Upper lobe of left lung (tissue), 6 donors: ENCODE data around the gene CTSE. TPM values are rescaled to one million over a fixed set of nuclear protein-coding genes. Genes with fewer than 3 reads are reported as not detected.
A peak's percentile ranks its signal among the peaks of the same experiment; 100 is the strongest.
"Not testable (repeated sequence)": the region's sequence is repeated elsewhere in the genome, so short reads cannot be mapped to it uniquely, and the experiment has no call there.

Experiments used
- ATAC-seq, 2 donors: fragments of 200-7000 bp; cut with Tn5 transposase; one replicate each; pipeline ENCODE4 v1.9.1; 2022; ENCODE audit warnings: mild to moderate bottlenecking in 2 of 2, moderate library complexity in 2 of 2; ENCODE audit not compliant: low FRiP score in 2 of 2
- DNase-seq, 2 donors: peaks; one replicate each; pipeline ENCODE4 v3.0.0-alpha.2; 2019 to 2020
- H3K27ac ChIP-seq, 4 donors: fragments of 200-600 bp; sonication (generic); one replicate each; pipeline ENCODE4 v1.5.1; 2016 to 2019
- H3K27me3 ChIP-seq, 4 donors: fragments of 200-600 bp; sonication (generic); one replicate each; pipeline ENCODE4 v1.5.1; 2017 to 2019
- H3K36me3 ChIP-seq, 4 donors: fragments of 200-600 bp; sonication (generic); one replicate each; pipeline ENCODE4 v1.5.1; 2016 to 2019
- H3K4me1 ChIP-seq, 4 donors: fragments of 200-600 bp; sonication (generic); one replicate each; pipeline ENCODE4 v1.5.1; 2018 to 2019
- H3K4me3 ChIP-seq, 4 donors: fragments of 200-600 bp; sonication (generic); one replicate each; pipeline ENCODE4 v1.5.1; 2017 to 2019; ENCODE audit warnings: mild to moderate bottlenecking in 2 of 4, moderate library complexity in 1 of 4
- H3K9me3 ChIP-seq, 4 donors: fragments of 200-600 bp; sonication (generic); one replicate each; pipeline ENCODE4 v1.5.1; 2018 to 2019
- CTCF ChIP-seq, 6 experiments: fragments of 450-650 bp in 4 of 6; fragments of 200-600 bp in 2 of 6; sonication (generic) in 2 of 6; IDR thresholded peaks; one replicate each; pipeline ENCODE4 v1.5.1; 2016 to 2019; ENCODE audit warnings: antibody characterized with exemption in 6 of 6
- EP300 ChIP-seq, 4 donors: sonication (generic); formaldehyde crosslinking; IDR thresholded peaks; one replicate each; pipeline ENCODE4 v1.5.1; 2017; ENCODE audit warnings: antibody characterized with exemption in 4 of 4, control low read depth in 2 of 4
- POLR2A ChIP-seq, 4 donors: fragments of 450-650 bp; IDR thresholded peaks; one replicate each; pipeline ENCODE4 v1.5.1; 2016 to 2017; ENCODE audit warnings: antibody characterized with exemption in 4 of 4, mild to moderate bottlenecking in 2 of 4
- POLR2AphosphoS5 ChIP-seq, 2 donors: sonication (generic); formaldehyde crosslinking; IDR thresholded peaks; one replicate each; pipeline ENCODE4 v1.5.1; 2017; ENCODE audit warnings: antibody characterized with exemption in 2 of 2
- WGBS, 2 donors: methylation state at CpG; one replicate each; pipeline ENCODE4 v1.1.5; 2017 to 2018; 5-methylcytosine and 5-hydroxymethylcytosine counted together
- total RNA-seq, 6 donors: library from RNA; depleted of rRNA in 4 of 6; stranded (reverse); fragments of >200 nt in 4 of 6; gene quantifications; one replicate each; pipeline versions ENCODE4 v1.1.0 to v1.2.1, GENCODE V29; 2016 to 2021
- donor health status: DM: no; HTN: no; CAD: no; lungs with moderate emphysema.
- donor health status: DM: no; HTN: yes; CAD: no; lungs with severe emphysema.

The CTSE gene
- total RNA-seq, 6 donors from 2014 or later, result 34.6 to 132 (median 106) TPM

DNA sequence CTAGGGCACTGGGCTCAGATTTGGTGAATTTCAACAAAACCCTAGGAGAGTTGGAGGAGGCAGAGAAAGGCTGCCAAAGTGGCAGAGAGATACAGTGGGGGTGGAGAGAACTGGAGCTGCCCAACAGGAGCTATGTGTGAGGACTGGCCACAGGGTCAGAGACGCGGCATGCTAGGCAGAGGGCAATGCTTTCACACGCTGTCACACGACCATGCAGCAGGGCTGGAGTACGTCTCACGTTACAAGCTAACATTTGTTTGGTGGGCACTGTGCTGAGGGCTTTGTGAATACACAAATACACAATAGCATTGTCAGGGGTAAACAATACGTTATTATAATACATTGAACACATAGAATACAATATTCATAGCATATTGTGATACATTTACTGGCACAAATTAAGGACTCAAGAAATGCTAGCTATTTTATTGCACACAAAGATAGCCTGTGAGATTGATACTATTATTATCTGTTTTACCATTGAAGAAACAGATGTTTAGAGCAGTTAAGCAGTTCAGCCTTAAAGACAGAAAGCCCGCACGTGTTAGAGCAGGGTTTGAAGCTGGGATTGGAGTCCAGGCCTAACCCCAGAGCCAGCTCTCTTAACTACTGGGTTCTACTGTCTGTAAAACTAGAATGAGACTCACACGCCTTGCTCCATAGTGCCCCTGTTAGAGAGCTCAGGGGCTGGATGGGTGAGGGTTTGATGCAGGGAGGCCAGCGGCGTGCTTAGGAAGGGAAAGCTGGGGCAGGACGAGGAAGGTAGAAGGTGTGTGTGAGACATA lies 25.0 kb downstream of the CTSE start:
- Histone ChIP-seq H3K4me1 (peaks cover 6 to 26% (median 17%) of the 10 kb centered on the region in 4 donors), H3K36me3 (peaks cover 0 to 2% (median 0%) of the 10 kb centered on the region in 4 donors), H3K9me3 (no peaks in the 10 kb centered on the region), H3K4me3 (no peak overlapping the region), H3K27ac (no peak overlapping the region), H3K27me3 (no peaks in the 10 kb centered on the region)
- no peak for TF ChIP-seq POLR2AphosphoS5 (IDR thresholded peaks at IDR 0.05)
- TF ChIP-seq EP300 (IDR thresholded peaks at IDR 0.05), result no peak
- no peak for TF ChIP-seq POLR2A (IDR thresholded peaks at IDR 0.05)
- TF ChIP-seq CTCF (IDR thresholded peaks at IDR 0.05), result no peak
- 78 to 83% methylated on average over 13 of the region's 13 CpGs for WGBS, 2 donors
- ATAC-seq, result no peak
- peak in 1 of 2 donors; percentile 17 for DNase-seq

GRCh38 chr1:205996641-205997040 lies 27.1 kb downstream of the CTSE start:
- not testable (repeated sequence) for H3K4me1 ChIP-seq, ATAC-seq, H3K27me3 ChIP-seq, H3K4me3 ChIP-seq, H3K9me3 ChIP-seq, H3K36me3 ChIP-seq, DNase-seq, H3K27ac ChIP-seq
- 100% methylated on average over 1 of the region's 1 CpG for WGBS, 2 donors

DNA sequence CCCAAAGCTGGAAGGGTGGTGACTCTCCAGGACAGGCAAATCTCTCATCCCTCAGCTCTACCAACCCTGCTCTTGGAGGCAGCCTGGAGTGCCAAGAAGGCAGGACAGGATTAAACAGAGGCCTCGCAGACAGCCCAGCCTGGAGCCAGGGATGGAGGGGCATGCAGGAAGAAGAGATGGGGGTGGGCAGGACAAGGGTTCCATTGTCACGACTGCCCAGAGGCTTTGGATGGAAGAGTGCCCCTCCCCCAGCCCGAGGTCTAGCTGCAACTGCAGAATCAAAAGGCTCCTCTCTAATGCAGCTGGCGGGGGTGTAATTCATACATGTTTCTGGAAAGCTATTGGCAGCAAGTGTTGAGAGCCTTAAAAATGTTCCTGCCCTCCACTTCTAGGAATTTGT lies 29.3 kb downstream of the CTSE start:
- Histone ChIP-seq H3K36me3 (peaks cover 0 to 8% (median 0%) of the 10 kb centered on the region in 4 donors), H3K9me3 (no peaks in the 10 kb centered on the region), H3K27me3 (no peaks in the 10 kb centered on the region), H3K4me3 (no peak overlapping the region), H3K4me1 (no peaks in the 10 kb centered on the region), H3K27ac (no peak overlapping the region)
- TF ChIP-seq CTCF (IDR thresholded peaks at IDR 0.05) (no peak), EP300 (IDR thresholded peaks at IDR 0.05) (no peak), POLR2A (IDR thresholded peaks at IDR 0.05) (no peak), POLR2AphosphoS5 (IDR thresholded peaks at IDR 0.05) (no peak)
- 63% methylated on average over 4 of the region's 4 CpGs for WGBS, 2 donors
- DNase-seq (peak in 1 of 2 donors; percentile 8), ATAC-seq (no peak)

GRCh38 chr1:205993068-205993467 lies 30.6 kb downstream of the CTSE start:
- no peaks in the 10 kb centered on the region for H3K9me3 ChIP-seq

More at GRCh38 chr1:205993068-205993467, 30.6 kb downstream of the CTSE start:
- 92 to 95% methylated on average over 1 of the region's 1 CpG for WGBS, 2 donors
- Histone ChIP-seq H3K4me3 (no peak overlapping the region), H3K36me3 (peaks cover 0 to 8% (median 0%) of the 10 kb centered on the region in 4 donors), H3K4me1 (no peaks in the 10 kb centered on the region), H3K27me3 (no peaks in the 10 kb centered on the region), H3K27ac (no peak overlapping the region)
- no peak for ATAC-seq
- no peak for TF ChIP-seq EP300 (IDR thresholded peaks at IDR 0.05)
- no peak for TF ChIP-seq CTCF (IDR thresholded peaks at IDR 0.05)
- no peak for TF ChIP-seq POLR2AphosphoS5 (IDR thresholded peaks at IDR 0.05)
- TF ChIP-seq POLR2A (IDR thresholded peaks at IDR 0.05), result no peak
- no peak for DNase-seq
